Kidney (tissue), 14 donors: ENCODE data around the gene JADE2. TPM values are rescaled to one million over a fixed set of nuclear protein-coding genes. Genes with fewer than 3 reads are reported as not detected.
"Not testable (repeated sequence)": the region's sequence is repeated elsewhere in the genome, so short reads cannot be mapped to it uniquely, and the experiment has no call there.

Source experiments
- DNase-seq, 5 donors: peaks; one replicate each; pipeline ENCODE4 v3.0.0-alpha.2; 2013 to 2020
- FAIRE-seq: peaks from 2 replicates; lab custom pipeline; 2012; peaks lifted over from hg19 to GRCh38; lab: Jason Lieb, UNC
- H3K27ac ChIP-seq, 2 donors: one replicate each; pipeline ENCODE4 v1.7.0; 2013; ENCODE audit warnings: low read depth in 2 of 2, low read length in 2 of 2, inconsistent platforms in 1 of 2
- H3K27me3 ChIP-seq: one replicate; pipeline ENCODE4 v1.7.1; 2013; ENCODE audit warnings: low read length, inconsistent platforms; ENCODE audit not compliant: control insufficient read depth, insufficient read depth
- H3K36me3 ChIP-seq, 3 donors: one replicate each; pipeline versions ENCODE4 v1.7.0 to v1.7.1; 2013; ENCODE audit warnings: low read length in 3 of 3, control low read depth in 1 of 3, inconsistent platforms in 1 of 3; ENCODE audit not compliant: insufficient read depth in 3 of 3, control insufficient read depth in 2 of 3
- H3K4me1 ChIP-seq, 3 donors: one replicate each; pipeline versions ENCODE4 v1.7.0 to v1.7.1; 2013; ENCODE audit warnings: low read length in 3 of 3, inconsistent platforms in 1 of 3, low read depth in 1 of 3; ENCODE audit not compliant: control insufficient read depth in 2 of 3, insufficient read depth in 2 of 3
- H3K4me3 ChIP-seq, 3 donors: one replicate each; pipeline versions ENCODE4 v1.7.0 to v1.8.1; 2013; ENCODE audit warnings: low read length in 3 of 3, control low read depth in 1 of 3, inconsistent platforms in 1 of 3
- H3K9ac ChIP-seq, 3 donors: one replicate each; pipeline versions ENCODE4 v1.7.0 to v1.7.1; 2013; ENCODE audit warnings: low read length in 3 of 3, control low read depth in 1 of 3, inconsistent platforms in 1 of 3
- H3K9me3 ChIP-seq, 3 donors: one replicate each; pipeline versions ENCODE4 v1.7.0 to v1.7.1; 2013; ENCODE audit warnings: low read length in 3 of 3, control low read depth in 1 of 3, inconsistent platforms in 1 of 3; ENCODE audit not compliant: control insufficient read depth in 2 of 3, insufficient read depth in 1 of 3
- intact Hi-C: fragments of 100-400 bp; cut with DNase I; formaldehyde crosslinking; loops from one replicate; pipeline ENCODE4 v1.11.1; 2022
- polyA plus RNA-seq: library from polyadenylated mRNA; stranded (reverse); fragments of 350-450 nt; fragmentation: Illumina TruSeq; extraction: RNeasy Lipid Tissue Mini Kit (QIAGEN cat#74804); gene quantifications from one replicate; pipeline ENCODE4 v1.2.3, GENCODE V29; 2014; ENCODE audit warnings: low read depth, low replicate concordance; ENCODE audit not compliant: insufficient read depth
- total RNA-seq: library from RNA; stranded (reverse); fragmentation: NEBNext Ultra II Directional; extraction: Animal tissue kit (Norgen Biotek cat#: 25700); gene quantifications from one replicate; pipeline ENCODE4 v1.2.1, GENCODE V29; 2021
- TF ChIP-seq, protein P1 (sequence below): IDR thresholded peaks from 3 replicates; pipeline ENCODE4 v1.5.1; 2012; ENCODE audit warnings: mild to moderate bottlenecking, moderate library complexity, borderline replicate concordance; ENCODE audit not compliant: insufficient read depth; ENCODE audit errors: extremely low read depth
- donor health status: control.
- donor health status: control.
- donor health status: control.
- donor health status: control.
- donor health status: control.
- donor health status: DM: yes; HTN: yes; CAD: no.
- donor health status: Normal renal cell carcinoma (clear cell type).

The JADE2 gene
- total and polyA plus RNA-seq, 2 donors from 2014 or later, result 9.2 to 99.6 TPM

GRCh38 chr5:134515801-134516200 lies 9.7 kb upstream of the JADE2 start:
- Histone ChIP-seq H3K36me3 (no peaks in the 10 kb centered on the region), H3K27ac (no peak overlapping the region), H3K4me1 (peaks cover 0 to 15% (median 14%) of the 10 kb centered on the region in 3 donors), H3K9me3 (no peaks in the 10 kb centered on the region), H3K9ac (no peak overlapping the region), H3K27me3 (no peaks in the 10 kb centered on the region), H3K4me3 (no peak overlapping the region)
- intact Hi-C loops, result no loop called here
- TF ChIP-seq, protein P1, sequence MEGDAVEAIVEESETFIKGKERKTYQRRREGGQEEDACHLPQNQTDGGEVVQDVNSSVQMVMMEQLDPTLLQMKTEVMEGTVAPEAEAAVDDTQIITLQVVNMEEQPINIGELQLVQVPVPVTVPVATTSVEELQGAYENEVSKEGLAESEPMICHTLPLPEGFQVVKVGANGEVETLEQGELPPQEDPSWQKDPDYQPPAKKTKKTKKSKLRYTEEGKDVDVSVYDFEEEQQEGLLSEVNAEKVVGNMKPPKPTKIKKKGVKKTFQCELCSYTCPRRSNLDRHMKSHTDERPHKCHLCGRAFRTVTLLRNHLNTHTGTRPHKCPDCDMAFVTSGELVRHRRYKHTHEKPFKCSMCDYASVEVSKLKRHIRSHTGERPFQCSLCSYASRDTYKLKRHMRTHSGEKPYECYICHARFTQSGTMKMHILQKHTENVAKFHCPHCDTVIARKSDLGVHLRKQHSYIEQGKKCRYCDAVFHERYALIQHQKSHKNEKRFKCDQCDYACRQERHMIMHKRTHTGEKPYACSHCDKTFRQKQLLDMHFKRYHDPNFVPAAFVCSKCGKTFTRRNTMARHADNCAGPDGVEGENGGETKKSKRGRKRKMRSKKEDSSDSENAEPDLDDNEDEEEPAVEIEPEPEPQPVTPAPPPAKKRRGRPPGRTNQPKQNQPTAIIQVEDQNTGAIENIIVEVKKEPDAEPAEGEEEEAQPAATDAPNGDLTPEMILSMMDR, result no peak
- FAIRE-seq, result no peak
- no peak for DNase-seq

DNA sequence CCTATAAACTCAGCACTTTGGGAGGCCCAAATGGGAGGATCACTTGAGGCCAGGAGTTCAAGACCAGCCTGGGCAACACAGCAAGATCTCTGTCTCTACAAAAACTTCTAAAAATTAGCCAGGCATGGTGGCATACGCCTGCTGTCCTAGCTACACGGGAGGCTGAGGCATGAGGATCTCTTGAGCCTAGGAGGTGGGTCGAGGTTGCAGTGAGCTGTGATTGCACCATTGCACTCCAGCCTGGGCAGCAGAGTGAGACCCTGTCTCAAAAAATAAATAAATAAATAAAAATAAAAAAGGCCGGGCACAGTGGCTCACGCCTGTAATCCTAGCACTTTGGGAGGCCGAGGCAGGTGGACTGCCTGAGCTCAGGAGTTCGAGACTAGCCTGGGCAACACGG lies 8.5 kb upstream of the JADE2 start:
- DNase-seq, H3K27ac ChIP-seq, intact Hi-C loops, FAIRE-seq, H3K4me3 ChIP-seq, H3K27me3 ChIP-seq, H3K9ac ChIP-seq, H3K4me1 ChIP-seq, H3K9me3 ChIP-seq, H3K36me3 ChIP-seq: not testable (repeated sequence)

DNA sequence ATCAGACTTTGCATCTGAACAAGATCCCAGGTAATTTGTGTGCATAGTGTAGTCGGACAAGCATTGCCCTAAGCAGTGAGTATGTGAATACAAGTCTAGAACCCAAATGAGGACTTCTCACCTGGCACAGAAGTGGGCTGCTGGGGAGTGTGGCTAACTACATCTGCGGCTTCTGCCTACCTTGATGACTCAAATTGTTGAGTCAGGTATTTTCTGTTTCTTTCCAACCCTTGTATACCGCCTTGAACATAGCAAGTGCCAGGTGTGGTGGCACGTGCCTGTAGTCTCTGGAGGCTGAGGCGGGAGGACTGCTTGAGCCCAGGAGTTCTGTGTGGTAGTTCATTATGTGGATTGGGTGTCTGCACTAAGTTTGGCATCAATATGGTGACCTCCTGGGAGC lies 7.9 kb upstream of the JADE2 start:
- H3K36me3 ChIP-seq, result no peaks in the 10 kb centered on the region
- H3K9ac ChIP-seq, result no peak overlapping the region
- H3K27me3 ChIP-seq, result no peaks in the 10 kb centered on the region
- intact Hi-C loops, result no loop called here
- TF ChIP-seq, protein P1, result no peak
- H3K4me3 ChIP-seq, result no peak overlapping the region
- H3K9me3 ChIP-seq, result no peaks in the 10 kb centered on the region
- FAIRE-seq, result no peak
- no peak for DNase-seq
- peaks cover 0 to 2% (median under 1%) of the 10 kb centered on the region in 3 donors for H3K4me1 ChIP-seq
- H3K27ac ChIP-seq, result no peak overlapping the region

GRCh38 chr5:134519989-134520388 lies 5.5 kb upstream of the JADE2 start:
- Histone ChIP-seq H3K9ac (no peak overlapping the region), H3K4me3 (no peak overlapping the region), H3K9me3 (no peaks in the 10 kb centered on the region), H3K27ac (no peak overlapping the region), H3K4me1 (peaks cover 0 to 5% (median 4%) of the 10 kb centered on the region in 3 donors), H3K36me3 (no peaks in the 10 kb centered on the region), H3K27me3 (no peaks in the 10 kb centered on the region)
- intact Hi-C loops, result loop anchor here (10.0 kb wide), 1 partner anchor 105 kb away; the partner anchor contains the start of gene CDKN2AIPNL
- DNase-seq, result no peak
- TF ChIP-seq, protein P1, result no peak
- no peak for FAIRE-seq
